GM12878 (cell line): ENCODE data around the gene CTR9. TPM values are rescaled to one million over a fixed set of nuclear protein-coding genes. Genes with fewer than 3 reads are reported as not detected.
A peak's percentile ranks its signal among the peaks of the same experiment; 100 is the strongest.

Source experiments
- ATAC-seq: fragments of 200-7000 bp; cut with Tn5 transposase; 3 replicates; pipeline ENCODE4 v1.9.1; 2020; ENCODE audit warnings: mild to moderate bottlenecking, moderate library complexity
- BruUV-seq: library from RNA; stranded (reverse); fragments of 400-500 nt; replicated peaks from 2 replicates; lab custom pipeline; 2021; lab: Mats Ljungman, UMichigan
- CTCF ChIA-PET: fragments of 300-600 bp; sonication (Branson Sonifier 250); formaldehyde crosslinking; extraction: SDS; loops from one replicate; lab custom pipeline; 2021; ENCODE audit warnings: inconsistent platforms; lab: Yijun Ruan, JAX
- POLR2A ChIA-PET: fragments of 350-600 bp; formaldehyde crosslinking; extraction: SDS; loops from one replicate; lab custom pipeline; 2021; ENCODE audit warnings: inconsistent platforms; lab: Charles Lee
- RAD21 ChIA-PET: fragments of 300-600 bp; sonication (Branson Sonifier 250); formaldehyde crosslinking; loops from one replicate; lab custom pipeline; 2023; ENCODE audit warnings: antibody characterized with exemption; ENCODE audit not compliant: unreplicated experiment; lab: Charles Lee
- SMC1A ChIA-PET: fragments of 300-600 bp; sonication (Branson Sonifier 250); formaldehyde crosslinking; loops from one replicate; lab custom pipeline; 2023; ENCODE audit not compliant: unreplicated experiment, uncharacterized antibody; lab: Charles Lee
- DNase-seq: peaks from one replicate; pipeline ENCODE4 v3.0.0-alpha.2; 2011; ENCODE audit warnings: low read depth, low spot score
- FAIRE-seq: peaks from 3 replicates; lab custom pipeline; 2011; peaks lifted over from hg19 to GRCh38; lab: Jason Lieb, UNC
- H2AFZ ChIP-seq: 2 replicates; pipeline ENCODE4 v1.6.0; 2011; ENCODE audit warnings: low read depth, low read length, control low read depth; ENCODE audit not compliant: control insufficient read depth
- H3K27ac ChIP-seq: 2 replicates; pipeline ENCODE4 v1.5.1; 2011; ENCODE audit warnings: control low read depth; ENCODE audit not compliant: control insufficient read depth, insufficient read depth
- H3K27me3 ChIP-seq, 2 experiments: replicated peaks in 1 of 2; 2 replicates each; pipeline versions ENCODE4 v1.6.0 to v1.6.1; 2011; ENCODE audit warnings: low read length in 1 of 2; ENCODE audit not compliant: control insufficient read depth in 2 of 2, insufficient read depth in 2 of 2
- H3K36me3 ChIP-seq, 2 experiments: 2 replicates each; pipeline ENCODE4 v1.5.1; 2011; ENCODE audit warnings: low read length in 1 of 2; ENCODE audit not compliant: control insufficient read depth in 2 of 2, insufficient read depth in 2 of 2
- H3K4me1 ChIP-seq: 2 replicates; pipeline ENCODE4 v1.6.1; 2011; ENCODE audit warnings: mild to moderate bottlenecking, low read length, moderate library complexity, mixed read lengths; ENCODE audit not compliant: control insufficient read depth, insufficient read depth
- H3K4me2 ChIP-seq: 2 replicates; pipeline ENCODE4 v1.6.0; 2011; ENCODE audit warnings: control low read depth; ENCODE audit not compliant: control insufficient read depth, insufficient read depth
- H3K4me3 ChIP-seq: fragments of 200-600 bp; sonication (generic); 2 replicates; pipeline ENCODE4 v1.5.1; 2016
- H3K79me2 ChIP-seq: 2 replicates; pipeline ENCODE4 v1.6.0; 2011; ENCODE audit warnings: low read length; ENCODE audit not compliant: control insufficient read depth, insufficient read depth
- H3K9ac ChIP-seq: 2 replicates; pipeline ENCODE4 v1.8.0; 2011; ENCODE audit warnings: low read length, control low read depth, mixed read lengths; ENCODE audit not compliant: control insufficient read depth, insufficient read depth
- H3K9me3 ChIP-seq: replicated peaks from 3 replicates; pipeline ENCODE4 v1.5.1; 2011; ENCODE audit warnings: mild to moderate bottlenecking, low read length; ENCODE audit not compliant: control insufficient read depth, insufficient read depth
- H4K20me1 ChIP-seq: 2 replicates; pipeline ENCODE4 v1.6.0; 2011; ENCODE audit not compliant: control insufficient read depth, insufficient read depth
- CHD4 ChIP-seq: fragments of 200-600 bp; sonication (generic); IDR thresholded peaks from 2 replicates; pipeline ENCODE4 v1.6.1; 2016; ENCODE audit warnings: mild to moderate bottlenecking
- RAD21 ChIP-seq: IDR thresholded peaks from 2 replicates; pipeline ENCODE4 v1.6.1; 2011; ENCODE audit warnings: mild to moderate bottlenecking, low read depth, low read length, moderate library complexity; ENCODE audit not compliant: insufficient read depth
- SMC3 ChIP-seq: IDR thresholded peaks from 2 replicates; pipeline ENCODE4 v1.6.1; 2011; ENCODE audit warnings: low read length, improper control_type of control experiment, borderline replicate concordance
- WGBS: methylation state at CpG from one replicate; pipeline ENCODE4 v1.1.6; 2016; ENCODE audit warnings: low lambda C conversion rate; ENCODE audit not compliant: insufficient replicate concordance, insufficient coverage; ENCODE audit errors: missing lambda C conversion rate; 5-methylcytosine and 5-hydroxymethylcytosine counted together
- in situ Hi-C: fragments of 300-500 bp; cut with MboI; formaldehyde crosslinking; loops from 9 replicates; pipeline ENCODE4 v1.14.3; 2018; ENCODE audit warnings: mixed read lengths
- intact Hi-C: fragments of 100-400 bp; cut with micrococcal nuclease; formaldehyde crosslinking; loops from one replicate; pipeline ENCODE4 v1.14.2; 2022; ENCODE audit not compliant: unreplicated experiment
- polyA plus RNA-seq, 11 experiments: library from polyadenylated mRNA; depleted of rRNA in 4 of 11; unstranded in 6 of 11; stranded (reverse) in 5 of 11; fragments of >200 nt; fragmentation: Nextera tagmentation in 4 of 11; fragmentation: Illumina TruSeq in 1 of 11; extraction: Ambion mirVana in 4 of 11; extraction: Trizol in 1 of 11; gene quantifications; 1 replicate in 1 of 11; 2 replicates in 10 of 11; pipeline versions ENCODE4 v1.2.1 to v1.2.3, GENCODE V29; 2011 to 2016; ENCODE audit warnings: inconsistent platforms in 2 of 11, missing spikeins in 2 of 11, low read depth in 1 of 11
- total RNA-seq, 4 experiments: library from RNA; depleted of rRNA in 3 of 4; stranded (reverse); fragments of >200 nt in 3 of 4; fragmentation: Illumina TruSeq in 1 of 4; extraction: Trizol in 1 of 4; gene quantifications; 2 replicates each; pipeline versions ENCODE4 v1.2.1 to v1.2.3, GENCODE V29; 2013 to 2021
- TF ChIP-seq, protein P1 (sequence below), 3 experiments: IDR thresholded peaks in 2 of 3; conservative IDR thresholded peaks in 1 of 3; 2 replicates each; pipeline ENCODE4 v1.5.1; 2011; ENCODE audit warnings: low read depth in 3 of 3, low read length in 3 of 3, mild to moderate bottlenecking in 3 of 3, control low read depth in 2 of 3, moderate library complexity in 2 of 3, inconsistent platforms in 1 of 3, mixed read lengths in 1 of 3; ENCODE audit not compliant: control insufficient read depth in 2 of 3, insufficient read depth in 1 of 3; ENCODE audit errors: extremely low read depth in 1 of 3

Gene CTR9
- total and polyA plus RNA-seq, 10 of the 15 experiments (the other 5 are each of a cell fraction or from before 2014, with no cell fraction given), result 13.9 to 54.9 (median 28.9) TPM

DNA sequence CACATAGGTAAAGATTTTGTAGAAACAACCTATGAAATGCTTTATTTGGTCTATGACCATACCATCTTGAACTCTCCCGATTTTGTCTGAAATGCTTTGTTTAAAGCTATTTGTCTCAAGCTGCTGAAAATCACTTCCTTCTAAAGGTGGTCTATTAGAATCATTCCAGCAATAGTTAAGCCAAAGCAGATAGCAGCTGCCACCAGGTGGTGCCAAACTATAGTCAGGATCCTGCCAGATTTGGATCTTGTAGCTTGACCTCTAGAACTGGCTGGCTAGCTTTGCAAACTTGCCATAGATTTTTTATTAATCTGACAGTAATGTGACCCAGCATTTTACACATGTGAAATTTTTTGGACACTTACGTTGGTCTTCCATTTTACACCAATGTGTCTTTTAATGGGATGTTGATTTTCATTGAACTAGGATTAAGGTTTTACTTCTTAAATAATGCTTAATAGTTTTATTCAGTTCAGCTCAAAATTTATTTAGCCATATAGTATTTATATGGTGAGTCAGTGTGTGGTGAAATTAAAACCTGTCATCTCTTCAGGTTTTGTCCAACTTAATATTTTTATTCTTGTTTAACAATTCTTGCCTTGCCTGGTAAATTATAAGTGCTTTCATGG is 19.7 kb downstream of the CTR9 start:
- FAIRE-seq (no peak), ATAC-seq (peak; percentile 84), DNase-seq (no peak)
- Histone ChIP-seq H3K36me3 (peaks cover 0 to 28% of the 10 kb centered on the region in 2 experiments; a peak in 3 of 4 replicates), H4K20me1 (no peaks in the 10 kb centered on the region), H3K4me2 (no peak overlapping the region), H3K27me3 (no peaks in the 10 kb centered on the region), H3K9ac (no peak overlapping the region), H3K4me3 (no peak overlapping the region), H3K27ac (no peak overlapping the region), H3K9me3 (no peaks in the 10 kb centered on the region), H3K4me1 (no peaks in the 10 kb centered on the region), H3K79me2 (no peaks in the 10 kb centered on the region), H2AFZ (no peak overlapping the region)
- BruUV-seq, result no TSS peak
- WGBS, result 76% methylated on average over 2 of the region's 2 CpGs
- RAD21 ChIA-PET, result interaction anchor here (0.8 to 1.3 kb wide), 6 partner anchors 15 to 1017 kb away, joined by 3 to 7 read pairs (median 4); partner anchors contain the start of gene EIF4G2
- TF ChIP-seq, protein P1, sequence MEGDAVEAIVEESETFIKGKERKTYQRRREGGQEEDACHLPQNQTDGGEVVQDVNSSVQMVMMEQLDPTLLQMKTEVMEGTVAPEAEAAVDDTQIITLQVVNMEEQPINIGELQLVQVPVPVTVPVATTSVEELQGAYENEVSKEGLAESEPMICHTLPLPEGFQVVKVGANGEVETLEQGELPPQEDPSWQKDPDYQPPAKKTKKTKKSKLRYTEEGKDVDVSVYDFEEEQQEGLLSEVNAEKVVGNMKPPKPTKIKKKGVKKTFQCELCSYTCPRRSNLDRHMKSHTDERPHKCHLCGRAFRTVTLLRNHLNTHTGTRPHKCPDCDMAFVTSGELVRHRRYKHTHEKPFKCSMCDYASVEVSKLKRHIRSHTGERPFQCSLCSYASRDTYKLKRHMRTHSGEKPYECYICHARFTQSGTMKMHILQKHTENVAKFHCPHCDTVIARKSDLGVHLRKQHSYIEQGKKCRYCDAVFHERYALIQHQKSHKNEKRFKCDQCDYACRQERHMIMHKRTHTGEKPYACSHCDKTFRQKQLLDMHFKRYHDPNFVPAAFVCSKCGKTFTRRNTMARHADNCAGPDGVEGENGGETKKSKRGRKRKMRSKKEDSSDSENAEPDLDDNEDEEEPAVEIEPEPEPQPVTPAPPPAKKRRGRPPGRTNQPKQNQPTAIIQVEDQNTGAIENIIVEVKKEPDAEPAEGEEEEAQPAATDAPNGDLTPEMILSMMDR (IDR thresholded peaks at IDR 0.05 in 2 of 3, conservative IDR thresholded peaks at IDR 0.05 in 1 of 3; ENCODE audit: control insufficient read depth in 2 of 3, extremely low read depth in 1 of 3, insufficient read depth in 1 of 3, low read depth in 3 of 3, low read length in 3 of 3), result peak; percentile 62 to 79 (median 69)
- TF ChIP-seq RAD21 (peak; percentile 29), SMC3 (peak; percentile 34; the same call in 1 of the 2 replicates), CHD4 (no peak)
- in situ Hi-C loops (no loop called here), intact Hi-C loops (no loop called here)
- CTCF ChIA-PET, result interaction anchor here (0.6 to 4.5 kb wide), 30 partner anchors 10 to 1697 kb away, joined by 3 to 61 read pairs (median 5); partner anchors contain the start of genes CTR9 and EIF4G2
- POLR2A ChIA-PET, result interaction anchor here (1.0 to 1.7 kb wide), 3 partner anchors 12 to 87 kb away, joined by 3 to 5 read pairs (median 3); partner anchors contain the start of gene ZBED5
- SMC1A ChIA-PET, result interaction anchor here (0.7 to 3.0 kb wide), 16 partner anchors 9 to 456 kb away, joined by 3 to 22 read pairs (median 3); partner anchors contain the start of gene EIF4G2
